ENCODE data around the gene DGKZ.

DNA sequence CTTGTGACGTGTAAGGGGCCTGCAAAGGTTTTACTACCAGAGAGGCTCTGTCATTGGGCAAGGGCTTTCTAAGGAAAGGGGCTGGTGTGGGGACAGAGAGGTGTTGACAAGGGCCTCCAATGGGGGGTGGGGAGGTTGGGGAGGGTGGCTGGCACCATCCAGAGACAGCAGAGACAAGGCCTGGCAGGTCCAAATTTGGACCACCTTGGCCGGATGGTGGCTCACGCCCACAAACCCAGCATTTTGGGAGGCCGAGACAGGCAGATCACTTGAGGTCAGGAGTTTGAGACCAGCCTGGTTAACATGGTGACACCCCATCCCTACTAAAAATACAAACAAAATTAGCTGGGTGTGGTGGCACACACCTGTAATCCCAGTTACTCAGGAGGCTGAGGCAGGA, 46.5 kb downstream of the DGKZ start:
- TF ChIP-seq, protein P1, sequence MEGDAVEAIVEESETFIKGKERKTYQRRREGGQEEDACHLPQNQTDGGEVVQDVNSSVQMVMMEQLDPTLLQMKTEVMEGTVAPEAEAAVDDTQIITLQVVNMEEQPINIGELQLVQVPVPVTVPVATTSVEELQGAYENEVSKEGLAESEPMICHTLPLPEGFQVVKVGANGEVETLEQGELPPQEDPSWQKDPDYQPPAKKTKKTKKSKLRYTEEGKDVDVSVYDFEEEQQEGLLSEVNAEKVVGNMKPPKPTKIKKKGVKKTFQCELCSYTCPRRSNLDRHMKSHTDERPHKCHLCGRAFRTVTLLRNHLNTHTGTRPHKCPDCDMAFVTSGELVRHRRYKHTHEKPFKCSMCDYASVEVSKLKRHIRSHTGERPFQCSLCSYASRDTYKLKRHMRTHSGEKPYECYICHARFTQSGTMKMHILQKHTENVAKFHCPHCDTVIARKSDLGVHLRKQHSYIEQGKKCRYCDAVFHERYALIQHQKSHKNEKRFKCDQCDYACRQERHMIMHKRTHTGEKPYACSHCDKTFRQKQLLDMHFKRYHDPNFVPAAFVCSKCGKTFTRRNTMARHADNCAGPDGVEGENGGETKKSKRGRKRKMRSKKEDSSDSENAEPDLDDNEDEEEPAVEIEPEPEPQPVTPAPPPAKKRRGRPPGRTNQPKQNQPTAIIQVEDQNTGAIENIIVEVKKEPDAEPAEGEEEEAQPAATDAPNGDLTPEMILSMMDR (IDR thresholded peaks at IDR 0.05; ENCODE audit: low read length): no peak
- no peak for TF ChIP-seq EZH2 (IDR thresholded peaks at IDR 0.05; ENCODE audit: borderline replicate concordance, low read length)
